ENCODE data around the gene EFS.
"Not testable (repeated sequence)": the region's sequence is repeated elsewhere in the genome, so short reads cannot be mapped to it uniquely, and the experiment has no call there.

The EFS gene

GRCh38 chr14:23399136-23399535, 34.2 kb upstream of the EFS start:
- TF ChIP-seq, protein P1, sequence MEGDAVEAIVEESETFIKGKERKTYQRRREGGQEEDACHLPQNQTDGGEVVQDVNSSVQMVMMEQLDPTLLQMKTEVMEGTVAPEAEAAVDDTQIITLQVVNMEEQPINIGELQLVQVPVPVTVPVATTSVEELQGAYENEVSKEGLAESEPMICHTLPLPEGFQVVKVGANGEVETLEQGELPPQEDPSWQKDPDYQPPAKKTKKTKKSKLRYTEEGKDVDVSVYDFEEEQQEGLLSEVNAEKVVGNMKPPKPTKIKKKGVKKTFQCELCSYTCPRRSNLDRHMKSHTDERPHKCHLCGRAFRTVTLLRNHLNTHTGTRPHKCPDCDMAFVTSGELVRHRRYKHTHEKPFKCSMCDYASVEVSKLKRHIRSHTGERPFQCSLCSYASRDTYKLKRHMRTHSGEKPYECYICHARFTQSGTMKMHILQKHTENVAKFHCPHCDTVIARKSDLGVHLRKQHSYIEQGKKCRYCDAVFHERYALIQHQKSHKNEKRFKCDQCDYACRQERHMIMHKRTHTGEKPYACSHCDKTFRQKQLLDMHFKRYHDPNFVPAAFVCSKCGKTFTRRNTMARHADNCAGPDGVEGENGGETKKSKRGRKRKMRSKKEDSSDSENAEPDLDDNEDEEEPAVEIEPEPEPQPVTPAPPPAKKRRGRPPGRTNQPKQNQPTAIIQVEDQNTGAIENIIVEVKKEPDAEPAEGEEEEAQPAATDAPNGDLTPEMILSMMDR (IDR thresholded peaks at IDR 0.05; ENCODE audit: insufficient read depth, missing control alignments) = no peak
- no peak for DNase-seq (ENCODE audit: insufficient read length, low spot score)
- no peak for FAIRE-seq

DNA sequence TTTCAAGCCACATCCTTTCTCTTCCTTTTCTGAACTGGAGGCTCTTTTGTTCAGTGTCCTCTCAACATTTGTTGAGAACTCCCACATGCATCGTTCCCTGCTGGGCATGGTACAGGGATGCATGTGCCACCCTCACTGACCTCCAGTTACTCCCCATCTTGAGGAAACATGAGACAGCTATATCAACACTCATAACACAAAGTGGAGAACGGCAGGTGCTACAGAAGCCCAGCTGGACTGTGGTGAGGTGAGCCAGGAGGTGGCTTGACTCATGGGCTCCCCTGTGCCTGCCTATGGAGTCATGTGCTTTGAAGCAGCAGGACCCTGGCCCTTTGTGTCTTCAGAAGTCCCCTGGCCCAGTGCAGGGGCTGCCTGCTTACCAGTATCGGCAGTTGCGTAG, 33.4 kb upstream of the EFS start:
- no peak for FAIRE-seq
- TF ChIP-seq, protein P1 (IDR thresholded peaks at IDR 0.05; ENCODE audit: insufficient read depth, missing control alignments) = no peak
- no peak for DNase-seq (ENCODE audit: insufficient read length, low spot score)

DNA sequence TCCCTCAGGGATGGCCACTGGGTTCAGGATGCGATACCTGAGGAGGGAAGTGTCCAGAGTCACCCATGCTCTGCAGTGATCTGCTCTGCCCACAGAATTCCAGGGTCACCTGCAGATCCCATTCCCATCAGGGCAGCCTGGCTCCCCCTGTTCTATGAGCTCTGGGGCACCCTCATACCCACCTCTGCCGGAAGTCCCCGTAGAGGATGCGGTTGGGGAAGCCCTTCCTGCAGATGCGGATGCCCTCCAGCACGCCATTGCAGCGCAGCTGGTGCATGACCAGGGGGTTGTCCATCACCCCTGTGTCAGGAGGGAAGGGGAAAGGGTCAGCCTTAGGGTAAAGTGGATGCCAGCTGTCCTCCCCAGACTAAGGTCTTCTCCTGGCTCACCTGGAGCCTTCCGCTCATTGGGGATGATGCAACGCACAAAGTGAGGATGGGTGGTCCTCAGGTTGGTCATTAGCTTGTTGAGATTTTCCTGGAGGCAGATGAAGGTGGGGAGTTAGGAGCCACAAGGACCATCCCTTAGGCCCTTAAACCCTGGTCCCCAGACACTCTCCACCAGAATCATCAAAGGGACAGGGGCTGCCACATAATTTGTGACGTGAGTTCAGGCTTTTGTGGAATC, 31.9 kb upstream of the EFS start:
- no peak for DNase-seq (ENCODE audit: insufficient read length, low spot score)
- no peak for FAIRE-seq
- TF ChIP-seq, protein P1 (IDR thresholded peaks at IDR 0.05; ENCODE audit: insufficient read depth, missing control alignments) = no peak

GRCh38 chr14:23396126-23396525, 31.2 kb upstream of the EFS start:
- TF ChIP-seq, protein P1 (IDR thresholded peaks at IDR 0.05; ENCODE audit: insufficient read depth, missing control alignments) = no peak
- no peak for DNase-seq (ENCODE audit: insufficient read length, low spot score)
- FAIRE-seq = no peak

DNA sequence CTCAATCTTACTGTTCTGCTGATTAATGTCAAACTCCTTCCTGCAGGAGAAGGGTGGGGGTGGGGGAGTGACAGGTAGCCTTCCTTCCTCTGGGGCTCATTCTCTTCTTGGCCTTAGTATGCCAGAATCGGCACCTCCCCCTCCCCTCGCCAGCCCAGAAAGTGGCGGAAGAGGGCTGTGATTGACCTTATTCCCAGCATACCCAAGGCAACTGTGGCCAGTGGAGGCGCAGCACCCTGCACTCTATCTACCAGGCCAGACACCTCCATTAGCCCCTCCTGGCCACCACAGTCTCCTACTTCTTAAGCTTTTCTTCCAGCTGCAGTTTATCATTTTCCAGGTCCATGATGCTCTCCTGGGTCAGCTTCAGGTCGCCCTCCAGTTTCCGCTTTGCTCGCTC, 27.6 kb upstream of the EFS start:
- FAIRE-seq (no peak), DNase-seq (ENCODE audit: insufficient read length, low spot score) (no peak)
- TF ChIP-seq, protein P1 (IDR thresholded peaks at IDR 0.05; ENCODE audit: insufficient read depth, missing control alignments) = no peak

- not testable (repeated sequence) for FAIRE-seq; DNase-seq (ENCODE audit: insufficient read length, low spot score)
Measured at GRCh38 chr14:23389871-23390270, 24.9 kb upstream of the EFS start.

GRCh38 chr14:23389396-23389795, 24.4 kb upstream of the EFS start:
- TF ChIP-seq, protein P1 (IDR thresholded peaks at IDR 0.05; ENCODE audit: insufficient read depth, missing control alignments) = no peak
- FAIRE-seq (no peak), DNase-seq (ENCODE audit: insufficient read length, low spot score) (no peak)

- DNase-seq (ENCODE audit: insufficient read length, low spot score) (no peak), FAIRE-seq (no peak)
- TF ChIP-seq, protein P1 (IDR thresholded peaks at IDR 0.05; ENCODE audit: insufficient read depth, missing control alignments) = no peak
Measured at GRCh38 chr14:23388996-23389395, 24.0 kb upstream of the EFS start.

Measured in D721Med (cell line).